Kidney epithelial cell (primary cell): Measurements from ENCODE around the gene ZSCAN22. TPM values are rescaled to one million over a fixed set of nuclear protein-coding genes. Genes with fewer than 3 reads are reported as not detected.
A peak's percentile ranks its signal among the peaks of the same experiment; 100 is the strongest.
"Not testable (repeated sequence)": the region's sequence is repeated elsewhere in the genome, so short reads cannot be mapped to it uniquely, and the experiment has no call there.

Experiments
- DNase-seq: peaks from one replicate; pipeline ENCODE4 v3.0.0-alpha.2; 2010; ENCODE audit warnings: low read depth
- H3K27me3 ChIP-seq: 2 replicates; pipeline ENCODE4 v1.6.0; 2011; ENCODE audit warnings: low read length; ENCODE audit not compliant: control insufficient read depth, insufficient read depth
- H3K36me3 ChIP-seq: 2 replicates; pipeline ENCODE4 v1.5.1; 2011; ENCODE audit warnings: low read length; ENCODE audit not compliant: control insufficient read depth, insufficient read depth
- H3K4me3 ChIP-seq: 2 replicates; pipeline ENCODE4 v1.5.1; 2011; ENCODE audit warnings: low read depth, mild to moderate bottlenecking, control low read depth, low read length
- CTCF ChIP-seq: IDR thresholded peaks from 2 replicates; pipeline ENCODE4 v1.5.1; 2011; ENCODE audit warnings: mild to moderate bottlenecking, moderate library complexity, low read length, control low read depth, inconsistent platforms; ENCODE audit not compliant: insufficient read depth, poor library complexity, severe bottlenecking
- total RNA-seq: library from RNA; depleted of rRNA; stranded (reverse); fragments of >200 nt; gene quantifications from 2 replicates; pipeline ENCODE4 v1.2.3, GENCODE V29; 2015

The ZSCAN22 gene
- total RNA-seq, 1 donor from 2014 or later = 2.0 TPM

GRCh38 chr19:58304255-58304654 lies 22.5 kb upstream of the ZSCAN22 start:
- Histone ChIP-seq H3K27me3 (no peaks in the 10 kb centered on the region), H3K36me3 (no peaks in the 10 kb centered on the region), H3K4me3 (no peak overlapping the region)
- TF ChIP-seq CTCF = no peak
- no peak for DNase-seq

- no peak for DNase-seq
Observed at GRCh38 chr19:58304748-58305064, 22.1 kb upstream of the ZSCAN22 start.

GRCh38 chr19:58305065-58305931 lies 21.5 kb upstream of the ZSCAN22 start, which contains the start of gene ERVK3-1:
Gene ERVK3-1 (plus strand): TSS chr19:58305377. CDS start chr19:58312169, 6,792 bp downstream.
- DNase-seq = peak; percentile 95
- Histone ChIP-seq H3K4me3 (peak within 1 kb of the TSS; percentile 67), H3K27me3 (no peaks in the 10 kb centered on the region), H3K36me3 (no peaks in the 10 kb centered on the region)
- no peak for TF ChIP-seq CTCF

More at GRCh38 chr19:58304748-58305064, 22.1 kb upstream of the ZSCAN22 start:
- H3K27me3 ChIP-seq = no peaks in the 10 kb centered on the region
- no peaks in the 10 kb centered on the region for H3K36me3 ChIP-seq
- H3K4me3 ChIP-seq = peak overlapping the region; percentile 67
- TF ChIP-seq CTCF = no peak

- no peak for DNase-seq
- no peak for TF ChIP-seq CTCF
- no peaks in the 10 kb centered on the region for H3K36me3 ChIP-seq
- H3K27me3 ChIP-seq = no peaks in the 10 kb centered on the region
- H3K4me3 ChIP-seq = peak overlapping the region; percentile 67
Observed at GRCh38 chr19:58305932-58306323, 20.9 kb upstream of the ZSCAN22 start.

GRCh38 chr19:58307736-58308135 lies 19.1 kb upstream of the ZSCAN22 start:
- TF ChIP-seq CTCF = no peak
- Histone ChIP-seq H3K27me3 (no peaks in the 10 kb centered on the region), H3K4me3 (no peak overlapping the region), H3K36me3 (peaks cover 1% of the 10 kb centered on the region)
- DNase-seq = no peak

- H3K27me3 ChIP-seq, DNase-seq, H3K36me3 ChIP-seq, H3K4me3 ChIP-seq: not testable (repeated sequence)
Observed at GRCh38 chr19:58310685-58311084, 16.1 kb upstream of the ZSCAN22 start.
